Spleen (tissue), 7 donors: ENCODE results near the gene ARHGEF18.
A peak's percentile ranks its signal among the peaks of the same experiment; 100 is the strongest.

Experiments used
- CTCF ChIP-seq, 11 experiments: fragments of 200-600 bp in 7 of 11; fragments of 450-650 bp in 4 of 11; sonication (generic) in 4 of 11; IDR thresholded peaks in 8 of 11; conservative IDR thresholded peaks in 3 of 11; 1 replicate in 7 of 11; 2 replicates in 4 of 11; pipeline versions ENCODE4 v1.4.0 to v1.8.0; 2016 to 2021; ENCODE audit warnings: antibody characterized with exemption in 11 of 11, inconsistent platforms in 4 of 11, mild to moderate bottlenecking in 1 of 11
- POLR2A ChIP-seq, 3 donors: fragments of 450-650 bp; IDR thresholded peaks; one replicate each; pipeline ENCODE4 v1.5.1; 2017; ENCODE audit warnings: antibody characterized with exemption in 3 of 3, mild to moderate bottlenecking in 1 of 3
- POLR2AphosphoS5 ChIP-seq, 3 donors: sonication (generic); formaldehyde crosslinking; IDR thresholded peaks; one replicate each; pipeline ENCODE4 v1.5.1; 2017; ENCODE audit warnings: antibody characterized with exemption in 3 of 3
- donor health status: DM: no; HTN: no; CAD: no; lungs with moderate emphysema.
- donor health status: DM: no; HTN: no; CAD: no.
- donor health status: DM: no; HTN: no; CAD: no.

GRCh38 chr19:7312816-7313215 lies 35.9 kb upstream of the ARHGEF18 start:
- TF ChIP-seq CTCF (IDR thresholded peaks at IDR 0.05 in 8 of 11, conservative IDR thresholded peaks at IDR 0.05 in 3 of 11) (no peak), POLR2A (IDR thresholded peaks at IDR 0.05) (no peak), POLR2AphosphoS5 (IDR thresholded peaks at IDR 0.05) (peak in 2 of 3 donors; percentile 85)
